Duodenal mucosa (tissue), 2 donors: Measurements from ENCODE around the gene PHLDB1.

Experiments
- H3K27ac ChIP-seq: one replicate; pipeline ENCODE4 v1.7.0; 2013; ENCODE audit warnings: low read depth, low read length
- H3K27me3 ChIP-seq, 2 donors: one replicate each; pipeline ENCODE4 v1.7.0; 2013; ENCODE audit warnings: low read length in 2 of 2, control low read depth in 1 of 2; ENCODE audit not compliant: insufficient read depth in 2 of 2, control insufficient read depth in 1 of 2
- H3K36me3 ChIP-seq, 2 donors: one replicate each; pipeline ENCODE4 v1.7.0; 2013; ENCODE audit warnings: low read length in 2 of 2, control low read depth in 1 of 2; ENCODE audit not compliant: insufficient read depth in 2 of 2, control insufficient read depth in 1 of 2
- H3K4me1 ChIP-seq, 2 donors: one replicate each; pipeline ENCODE4 v1.7.0; 2013; ENCODE audit warnings: low read length in 2 of 2, control low read depth in 1 of 2; ENCODE audit not compliant: insufficient read depth in 2 of 2, control insufficient read depth in 1 of 2
- H3K4me3 ChIP-seq, 2 donors: one replicate each; pipeline ENCODE4 v1.7.0; 2013; ENCODE audit warnings: low read length in 2 of 2, low read depth in 1 of 2
- H3K9ac ChIP-seq, 2 donors: one replicate each; pipeline ENCODE4 v1.7.0; 2013; ENCODE audit warnings: low read length in 2 of 2, low read depth in 1 of 2
- H3K9me3 ChIP-seq, 2 donors: one replicate each; pipeline ENCODE4 v1.7.0; 2013; ENCODE audit warnings: low read length in 2 of 2, control low read depth in 1 of 2; ENCODE audit not compliant: control insufficient read depth in 1 of 2

Gene PHLDB1

GRCh38 chr11:118638726-118639125, 31.3 kb downstream of the PHLDB1 start:
- Histone ChIP-seq H3K4me3 (no peak overlapping the region), H3K27ac (no peak overlapping the region), H3K27me3 (no peaks in the 10 kb centered on the region), H3K9me3 (no peaks in the 10 kb centered on the region), H3K9ac (no peak overlapping the region), H3K36me3 (peaks cover 5 to 17% of the 10 kb centered on the region in 2 donors), H3K4me1 (peaks cover 49 to 53% of the 10 kb centered on the region in 2 donors)

DNA sequence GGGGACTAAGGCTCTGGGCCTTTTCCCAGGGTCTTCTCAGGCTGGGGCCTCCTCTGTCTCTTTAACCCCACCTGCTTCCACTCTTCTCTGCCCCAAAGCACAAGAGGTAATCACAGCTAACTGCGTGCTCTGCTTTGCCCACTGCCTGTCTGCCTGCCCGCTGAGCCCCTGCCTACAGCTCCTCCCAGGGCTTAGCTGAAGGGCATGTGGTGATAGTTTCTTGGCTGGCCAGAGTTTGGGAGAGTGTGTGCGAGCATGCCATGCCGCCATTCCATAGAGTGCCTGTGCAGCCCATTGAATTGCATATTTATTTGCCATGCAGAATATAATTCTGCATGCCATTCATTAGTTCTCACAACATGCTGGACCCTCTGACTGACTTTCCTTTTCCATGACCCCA, 32.5 kb downstream of the PHLDB1 start:
- H3K4me3 ChIP-seq: no peak overlapping the region
- no peak overlapping the region for H3K27ac ChIP-seq
- no peak overlapping the region for H3K9ac ChIP-seq
- H3K4me1 ChIP-seq: peaks cover 41 to 44% of the 10 kb centered on the region in 2 donors
- H3K36me3 ChIP-seq: peaks cover 8 to 28% of the 10 kb centered on the region in 2 donors
- H3K27me3 ChIP-seq: no peaks in the 10 kb centered on the region
- no peaks in the 10 kb centered on the region for H3K9me3 ChIP-seq

- H3K36me3 ChIP-seq: peaks cover 11 to 34% of the 10 kb centered on the region in 2 donors
- no peaks in the 10 kb centered on the region for H3K9me3 ChIP-seq
- no peaks in the 10 kb centered on the region for H3K27me3 ChIP-seq
- H3K4me1 ChIP-seq: peaks cover 35 to 38% of the 10 kb centered on the region in 2 donors
- H3K9ac ChIP-seq: peak overlapping the region in 1 of 2 donors; percentile 16
- no peak overlapping the region for H3K4me3 ChIP-seq
- H3K27ac ChIP-seq: no peak overlapping the region
Observed at GRCh38 chr11:118640332-118641154, 33.1 kb downstream of the PHLDB1 start.

- peaks cover 29 to 33% of the 10 kb centered on the region in 2 donors for H3K4me1 ChIP-seq
- H3K9me3 ChIP-seq: no peaks in the 10 kb centered on the region
- H3K27ac ChIP-seq: no peak overlapping the region
- no peak overlapping the region for H3K9ac ChIP-seq
- H3K27me3 ChIP-seq: no peaks in the 10 kb centered on the region
- no peak overlapping the region for H3K4me3 ChIP-seq
- H3K36me3 ChIP-seq: peaks cover 12 to 41% of the 10 kb centered on the region in 2 donors
Observed at GRCh38 chr11:118641397-118642019, 34.1 kb downstream of the PHLDB1 start.

DNA sequence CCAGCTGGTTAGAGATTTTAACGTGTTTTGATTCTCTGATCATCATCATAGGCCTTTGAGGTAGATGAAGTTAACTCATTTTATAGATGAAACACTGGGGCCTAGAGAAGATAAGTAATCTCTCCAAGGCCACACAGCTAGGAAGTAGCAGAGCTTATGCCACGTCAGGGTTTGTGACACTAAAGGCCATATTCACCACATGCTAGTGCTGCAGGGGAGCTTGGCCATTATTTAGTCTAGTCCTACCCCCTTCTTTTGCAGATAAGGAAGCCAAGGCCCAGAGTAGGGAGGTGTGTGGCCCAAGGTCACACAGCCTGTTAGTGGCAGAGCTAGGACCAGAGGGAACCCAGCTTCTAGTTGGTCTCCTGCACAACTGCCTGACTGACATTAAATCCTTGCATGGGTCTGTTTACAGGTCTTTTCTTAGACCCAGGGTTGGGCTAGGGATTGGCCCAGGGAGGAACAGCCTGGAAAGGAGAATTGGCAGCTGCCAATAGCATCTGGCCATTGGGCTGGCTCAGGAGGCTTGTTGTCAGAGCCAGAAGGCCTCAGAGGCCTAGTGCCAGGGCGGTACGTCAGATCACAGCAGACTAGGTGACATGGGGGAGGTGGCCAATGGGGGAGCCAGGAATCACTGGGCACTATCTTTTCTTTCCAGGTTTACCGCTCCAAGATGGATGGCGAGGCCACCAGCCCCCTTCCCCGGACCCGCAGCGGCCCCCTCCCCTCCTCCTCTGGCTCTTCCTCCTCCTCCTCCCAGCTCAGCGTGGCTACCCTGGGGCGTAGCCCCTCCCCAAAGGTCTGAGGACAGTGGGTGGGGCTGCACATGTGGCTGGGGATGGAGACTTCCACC, 36.0 kb downstream of the PHLDB1 start:
- no peak overlapping the region for H3K9ac ChIP-seq
- no peak overlapping the region for H3K4me3 ChIP-seq
- H3K27ac ChIP-seq: no peak overlapping the region
- peaks cover 7 to 42% of the 10 kb centered on the region in 2 donors for H3K36me3 ChIP-seq
- peaks cover 29 to 33% of the 10 kb centered on the region in 2 donors for H3K4me1 ChIP-seq
- no peaks in the 10 kb centered on the region for H3K9me3 ChIP-seq
- no peaks in the 10 kb centered on the region for H3K27me3 ChIP-seq

- H3K36me3 ChIP-seq: peaks cover 7 to 44% of the 10 kb centered on the region in 2 donors
Observed at GRCh38 chr11:118643995-118644345, 36.6 kb downstream of the PHLDB1 start.

DNA sequence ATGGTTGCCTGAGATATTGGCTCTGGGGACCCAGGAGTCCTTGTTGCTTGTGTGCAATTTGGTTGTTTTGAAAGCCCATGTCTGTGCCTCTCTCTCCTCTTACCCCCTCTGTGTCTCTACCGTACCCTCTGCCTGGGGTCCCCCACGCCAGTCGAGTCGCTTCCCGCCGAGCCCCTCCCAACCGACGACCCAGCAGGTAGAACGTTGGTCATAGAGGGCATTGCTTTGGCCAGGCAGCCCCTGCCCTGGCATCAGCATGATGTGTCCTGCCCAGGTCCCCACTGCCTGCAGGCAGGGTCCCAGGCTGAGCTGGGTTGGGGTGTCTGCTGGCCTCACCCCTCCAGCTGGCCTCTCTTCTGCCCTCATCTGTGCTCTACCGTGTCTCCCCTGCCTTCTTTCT, 37.1 kb downstream of the PHLDB1 start:
- Histone ChIP-seq H3K27ac (no peak overlapping the region), H3K9ac (no peak overlapping the region), H3K9me3 (no peaks in the 10 kb centered on the region), H3K4me3 (no peak overlapping the region), H3K4me1 (peaks cover 29 to 33% of the 10 kb centered on the region in 2 donors), H3K27me3 (no peaks in the 10 kb centered on the region), H3K36me3 (peaks cover 7 to 44% of the 10 kb centered on the region in 2 donors)

More at GRCh38 chr11:118643995-118644345, 36.6 kb downstream of the PHLDB1 start:
- Histone ChIP-seq H3K9ac (no peak overlapping the region), H3K4me1 (peaks cover 29 to 33% of the 10 kb centered on the region in 2 donors), H3K27ac (no peak overlapping the region), H3K9me3 (no peaks in the 10 kb centered on the region), H3K4me3 (no peak overlapping the region), H3K27me3 (no peaks in the 10 kb centered on the region)

DNA sequence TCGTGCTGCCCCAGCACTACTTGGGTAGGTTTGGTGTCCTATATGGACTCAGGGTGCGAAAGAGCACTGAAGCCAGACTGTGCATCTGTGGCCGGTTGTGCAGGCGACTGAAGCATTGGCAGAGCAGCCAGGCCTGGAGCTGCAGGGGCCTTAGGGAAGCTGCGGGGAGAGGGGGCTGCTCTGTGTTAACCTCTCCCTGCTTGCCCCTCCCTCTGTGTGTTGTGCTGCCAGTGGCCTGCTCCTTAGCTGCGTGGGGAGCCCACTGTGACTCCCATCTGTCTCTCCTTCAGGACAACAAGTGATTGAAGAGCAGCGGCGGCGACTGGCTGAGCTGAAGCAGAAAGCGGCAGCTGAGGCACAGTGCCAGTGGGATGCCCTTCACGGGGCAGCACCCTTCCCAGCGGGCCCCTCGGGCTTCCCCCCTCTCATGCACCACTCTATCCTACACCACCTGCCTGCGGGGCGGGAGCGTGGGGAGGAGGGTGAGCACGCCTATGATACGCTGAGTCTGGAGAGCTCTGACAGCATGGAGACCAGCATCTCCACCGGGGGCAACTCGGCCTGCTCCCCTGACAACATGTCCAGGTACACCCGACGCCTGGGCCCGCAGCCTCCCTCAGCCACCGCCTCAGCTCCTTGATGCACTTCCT, 37.8 kb downstream of the PHLDB1 start:
- H3K4me1 ChIP-seq: peaks cover 34 to 40% of the 10 kb centered on the region in 2 donors
- H3K27ac ChIP-seq: no peak overlapping the region
- no peaks in the 10 kb centered on the region for H3K27me3 ChIP-seq
- H3K9ac ChIP-seq: no peak overlapping the region
- no peak overlapping the region for H3K4me3 ChIP-seq
- peaks cover 9 to 51% of the 10 kb centered on the region in 2 donors for H3K36me3 ChIP-seq
- H3K9me3 ChIP-seq: no peaks in the 10 kb centered on the region

- H3K36me3 ChIP-seq: peaks cover 17 to 62% of the 10 kb centered on the region in 2 donors
- H3K27ac ChIP-seq: no peak overlapping the region
- no peaks in the 10 kb centered on the region for H3K27me3 ChIP-seq
- H3K9ac ChIP-seq: no peak overlapping the region
- no peak overlapping the region for H3K4me3 ChIP-seq
- no peaks in the 10 kb centered on the region for H3K9me3 ChIP-seq
- peaks cover 25 to 28% of the 10 kb centered on the region in 2 donors for H3K4me1 ChIP-seq
Observed at GRCh38 chr11:118646393-118646792, 39.0 kb downstream of the PHLDB1 start.
